SKM-1 (cell line): Measurements from ENCODE around the gene CEP95.

ENCODE experiments used
- DNase-seq: peaks from one replicate; lab custom pipeline; 2025; ENCODE audit not compliant: unreplicated experiment; lab: John Stamatoyannopoulos, UW

CEP95 gene

DNA sequence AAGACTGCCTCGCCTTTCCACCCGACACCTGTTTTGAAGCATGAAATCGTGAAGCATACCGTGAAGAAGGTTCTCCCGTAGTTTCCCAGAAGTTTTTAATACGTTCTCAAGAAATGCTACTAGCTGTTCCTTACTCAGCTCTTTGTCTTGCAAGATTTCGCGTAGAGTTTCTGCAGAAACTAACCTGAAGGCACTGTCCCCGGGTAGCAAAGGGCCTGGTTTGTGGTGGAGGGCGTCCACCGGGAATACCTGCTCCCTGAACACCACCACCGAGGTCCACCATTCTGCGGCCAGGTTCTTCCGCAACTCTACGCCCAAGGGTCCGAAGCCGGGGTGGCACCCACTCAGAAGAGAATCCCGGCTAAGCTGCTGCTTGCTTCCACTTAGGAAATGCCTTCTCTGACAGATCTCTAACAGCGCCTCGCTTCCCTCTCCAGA lies 10.4 kb upstream of the CEP95 start:
- DNase-seq, result no peak

DNA sequence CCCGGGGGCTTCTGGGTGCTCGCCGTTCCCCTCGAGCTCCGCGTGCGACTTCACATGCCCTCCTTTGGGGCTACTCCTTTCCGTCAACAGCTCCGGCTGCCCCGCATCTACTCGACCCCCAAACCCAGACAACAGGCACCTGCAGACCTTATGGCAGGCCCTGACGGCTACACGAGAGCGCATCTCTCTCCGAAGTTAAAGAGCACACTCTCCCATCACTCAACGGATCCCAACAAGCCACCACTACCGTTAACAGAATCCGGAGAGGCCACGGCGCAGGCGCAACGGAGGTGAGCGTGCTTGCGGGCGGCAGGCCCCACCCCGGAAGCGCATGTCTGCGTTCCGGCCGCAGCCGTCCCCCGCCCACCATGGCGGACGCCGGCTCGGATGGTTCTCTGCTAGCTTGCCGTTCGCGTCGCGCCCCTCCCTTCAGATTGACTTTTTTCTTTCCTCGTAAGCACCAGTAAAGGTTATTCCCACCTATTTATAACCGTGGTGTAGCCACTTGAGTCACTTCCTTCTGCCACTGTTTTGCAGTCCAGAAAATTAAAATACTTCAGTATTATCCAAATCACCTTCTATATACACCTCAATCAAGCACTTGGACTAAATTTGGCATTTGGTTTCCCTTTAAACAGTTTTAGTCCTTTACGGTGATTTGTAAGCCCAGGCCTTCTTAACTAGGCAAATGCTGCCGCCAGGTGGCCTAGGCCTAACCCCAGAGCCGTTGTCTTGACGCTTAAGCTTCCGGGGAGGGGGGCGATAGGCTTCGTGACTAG lies 9.8 kb upstream of the CEP95 start, which contains the start of gene POLG2:
Gene POLG2 (minus strand): TSS at position 269 of the 779 bp plus-strand sequence. CDS start 86 bp downstream, at position 183.
- DNase-seq, result peak; percentile 89

DNA sequence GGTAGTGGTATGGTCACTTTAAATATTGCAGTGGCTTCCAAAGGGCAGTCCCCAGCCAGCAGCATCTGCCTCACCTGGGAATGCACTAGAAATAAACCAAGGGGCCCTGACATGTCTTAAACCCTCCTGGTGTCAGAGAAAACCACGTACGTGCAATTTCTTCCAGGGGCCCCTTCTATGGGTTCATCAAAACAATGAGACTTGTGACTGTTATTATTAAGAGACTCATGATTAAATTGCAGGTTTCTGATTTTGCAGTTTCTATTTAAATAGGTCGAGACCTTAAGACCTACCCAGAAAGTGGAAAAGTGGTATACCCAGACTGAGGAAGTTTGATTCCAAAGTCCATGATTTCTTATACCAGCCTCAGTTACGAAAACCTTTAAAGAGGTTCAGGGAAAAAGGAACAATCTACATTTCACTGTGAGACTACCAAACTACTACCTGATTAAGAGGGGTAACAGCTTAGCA lies 9.2 kb upstream of the CEP95 start:
- DNase-seq, result no peak

DNA sequence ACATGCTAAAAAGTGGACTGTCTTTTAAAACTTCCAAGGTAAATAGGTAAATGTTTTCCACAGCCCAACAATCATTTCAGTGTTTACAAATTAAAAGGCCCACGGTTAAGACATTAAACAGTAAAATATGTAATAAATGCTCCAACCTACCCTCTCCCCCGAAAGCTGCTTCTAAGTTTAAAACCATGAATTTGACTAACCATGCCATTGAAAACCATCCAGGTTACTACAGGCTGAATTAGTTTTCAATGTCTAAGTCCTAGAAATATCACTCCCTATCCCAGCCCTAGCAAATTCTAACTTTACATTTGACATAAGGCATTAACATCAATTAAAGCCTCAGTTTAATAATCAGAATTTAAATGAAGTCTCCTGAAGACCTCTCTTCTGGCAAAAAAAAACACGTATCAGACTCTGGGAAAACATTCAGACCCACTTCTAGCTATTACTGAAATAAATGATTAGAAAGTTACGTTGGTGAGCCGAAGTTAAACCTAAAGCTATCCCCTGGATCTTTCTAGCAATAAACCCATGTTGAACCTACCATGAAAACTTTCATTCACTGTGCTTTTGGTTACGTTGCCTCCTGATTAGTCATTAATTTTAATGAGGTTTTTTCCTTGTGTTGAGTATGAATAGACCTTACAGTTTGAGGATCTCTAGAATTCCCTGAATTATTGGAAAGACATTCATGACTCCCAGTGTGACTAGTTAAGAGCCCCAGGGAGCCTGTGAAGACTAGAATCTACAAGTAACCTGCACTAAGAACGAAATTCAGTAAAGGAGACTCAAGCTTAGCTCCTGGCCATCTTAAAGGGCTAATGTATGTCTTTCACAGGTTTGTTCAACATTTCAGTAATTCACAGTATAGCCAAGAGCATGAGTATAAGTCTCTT lies 8.2 kb upstream of the CEP95 start:
- DNase-seq, result no peak

DNA sequence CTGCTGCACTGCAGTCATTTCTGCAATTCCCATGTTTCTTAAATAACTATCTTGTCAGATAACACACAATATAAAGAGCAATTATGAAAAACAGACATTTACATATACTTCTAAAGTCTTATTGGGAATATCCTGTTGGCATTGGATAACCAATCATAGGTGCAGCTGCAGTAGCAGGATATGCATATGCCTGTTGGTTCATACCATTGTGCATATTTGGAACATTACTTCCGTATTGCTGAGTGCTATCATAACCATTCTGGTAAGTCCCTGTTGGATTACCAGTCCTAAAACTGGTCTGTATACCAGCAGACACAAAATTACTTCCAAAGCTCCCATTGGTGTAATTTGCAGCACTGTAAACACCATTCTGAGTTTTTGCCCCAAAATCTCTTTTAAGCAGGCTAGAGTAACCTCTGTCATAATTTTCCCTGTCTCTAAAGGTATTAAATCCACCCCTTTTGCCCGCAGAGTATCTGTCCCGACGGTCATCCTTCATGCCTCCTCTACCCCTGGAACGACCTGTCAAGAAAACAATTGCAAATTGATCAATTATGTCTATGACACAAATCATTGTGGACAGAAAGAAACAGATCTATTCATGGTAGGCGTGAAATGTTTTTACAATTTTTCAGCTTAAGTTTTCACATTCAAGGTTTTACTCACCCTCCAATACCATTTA lies 6.8 kb upstream of the CEP95 start:
- DNase-seq, result no peak

DNA sequence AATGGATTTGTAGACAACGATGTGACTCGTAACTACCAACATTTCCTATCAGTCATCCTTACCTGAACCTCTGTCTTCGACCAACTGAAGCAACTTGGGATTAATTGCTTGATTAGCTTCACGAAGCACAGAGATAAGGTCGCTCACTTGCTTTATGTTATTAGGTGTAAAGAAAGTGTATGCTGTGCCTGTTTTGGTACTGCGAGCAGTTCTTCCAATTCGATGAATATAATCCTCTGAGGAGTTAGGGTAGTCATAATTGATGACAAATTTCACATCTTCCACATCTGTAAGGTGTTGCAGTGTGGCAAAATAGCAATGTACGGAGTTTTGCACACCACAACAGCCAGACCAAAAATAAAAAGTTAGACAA lies 6.3 kb upstream of the CEP95 start:
- no peak for DNase-seq

DNA sequence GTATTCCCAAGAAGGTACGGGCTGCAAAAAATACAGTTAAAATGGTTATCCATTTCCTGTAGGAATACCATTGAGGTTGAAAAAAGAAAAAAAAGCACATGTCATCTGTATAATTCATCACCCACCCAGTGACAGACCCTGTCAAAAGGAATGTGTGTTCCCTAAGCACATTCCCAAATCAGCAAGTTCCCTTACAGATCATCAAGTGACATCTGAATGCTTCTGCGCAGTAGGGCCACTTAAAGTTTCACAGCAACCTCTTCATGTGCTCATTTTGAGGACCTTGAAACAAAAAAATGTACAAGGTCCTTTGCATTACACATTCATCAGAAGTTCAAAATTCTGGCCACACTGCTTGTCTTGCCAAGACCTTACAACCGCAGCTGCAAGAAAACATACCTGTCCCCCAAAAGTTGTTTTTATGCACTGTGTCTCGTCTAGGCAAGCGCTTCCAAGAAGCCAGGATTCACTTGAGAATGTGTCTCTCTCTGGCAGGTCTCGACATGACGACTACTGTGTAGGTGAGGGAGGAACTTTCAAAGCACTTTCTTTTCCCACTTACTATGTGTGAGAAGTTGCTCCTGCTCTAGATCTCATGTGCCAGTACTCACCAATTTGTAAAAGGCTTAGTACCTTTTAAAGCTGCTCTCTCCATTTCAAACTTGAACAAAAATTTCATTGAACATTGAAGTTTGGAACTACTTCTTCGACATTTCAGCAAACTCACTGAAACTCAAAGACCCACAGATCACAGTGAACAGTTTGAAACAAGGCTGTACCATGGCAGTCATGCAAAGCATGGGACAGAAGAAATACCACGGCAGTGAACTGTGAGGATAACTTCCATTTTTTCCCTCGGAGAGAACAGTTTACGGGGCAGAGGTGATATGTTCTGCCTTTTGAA lies 5.7 kb upstream of the CEP95 start:
- no peak for DNase-seq

DNA sequence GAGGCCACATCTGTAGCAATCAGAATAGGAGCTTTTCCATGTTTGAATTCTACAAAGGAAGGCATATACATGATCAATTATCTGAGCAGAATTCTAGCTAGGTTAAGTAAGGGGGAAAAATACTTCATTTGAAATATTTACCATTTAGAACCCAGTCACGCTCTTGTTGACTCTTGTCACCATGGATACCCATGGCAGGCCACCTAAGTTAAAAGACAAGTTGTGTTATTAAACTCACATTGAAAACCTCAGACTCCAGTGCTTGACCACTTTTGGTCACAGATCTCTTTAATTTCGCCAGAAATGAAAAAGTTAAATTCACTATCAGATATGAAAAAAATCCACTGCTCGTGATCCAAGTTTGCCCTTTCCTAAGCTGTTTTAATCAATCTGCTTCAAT lies 4.8 kb upstream of the CEP95 start:
- DNase-seq, result no peak

DNA sequence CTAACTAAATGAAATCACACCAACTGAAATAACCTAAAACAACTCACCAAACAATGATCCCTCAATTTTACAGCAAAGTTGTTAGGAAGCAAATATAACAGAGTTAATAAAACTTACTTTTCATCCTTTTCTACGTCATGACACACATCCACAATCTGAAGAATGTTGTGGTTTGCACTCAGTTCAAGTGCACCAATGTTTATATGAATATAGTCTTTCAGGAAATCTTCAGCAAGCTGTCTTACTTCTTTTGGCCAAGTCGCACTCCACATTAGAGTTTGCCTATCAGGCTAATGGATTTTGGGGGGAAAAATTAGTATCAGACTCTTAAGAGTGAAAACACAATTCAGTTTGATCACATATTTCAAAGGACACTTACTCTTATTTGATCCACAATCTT lies 4.0 kb upstream of the CEP95 start:
- no peak for DNase-seq

DNA sequence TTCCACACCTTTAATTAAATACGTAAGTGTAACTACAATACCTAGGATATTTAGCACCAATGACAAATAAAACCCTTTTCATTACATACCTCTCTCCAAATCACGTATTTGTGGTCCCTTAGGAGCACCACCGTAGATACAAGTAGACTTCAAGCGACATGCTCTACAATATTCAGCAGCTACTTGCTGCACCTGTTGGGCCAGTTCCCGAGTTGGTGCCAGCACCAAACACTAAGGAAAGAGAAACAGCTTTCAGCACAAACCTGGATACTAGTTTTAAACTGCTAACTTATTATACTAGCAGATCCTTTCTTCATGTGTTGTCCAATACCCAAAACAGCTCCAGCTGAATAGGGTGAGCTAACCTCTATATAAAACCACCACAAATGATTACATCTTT lies 3.4 kb upstream of the CEP95 start:
- DNase-seq, result no peak

DNA sequence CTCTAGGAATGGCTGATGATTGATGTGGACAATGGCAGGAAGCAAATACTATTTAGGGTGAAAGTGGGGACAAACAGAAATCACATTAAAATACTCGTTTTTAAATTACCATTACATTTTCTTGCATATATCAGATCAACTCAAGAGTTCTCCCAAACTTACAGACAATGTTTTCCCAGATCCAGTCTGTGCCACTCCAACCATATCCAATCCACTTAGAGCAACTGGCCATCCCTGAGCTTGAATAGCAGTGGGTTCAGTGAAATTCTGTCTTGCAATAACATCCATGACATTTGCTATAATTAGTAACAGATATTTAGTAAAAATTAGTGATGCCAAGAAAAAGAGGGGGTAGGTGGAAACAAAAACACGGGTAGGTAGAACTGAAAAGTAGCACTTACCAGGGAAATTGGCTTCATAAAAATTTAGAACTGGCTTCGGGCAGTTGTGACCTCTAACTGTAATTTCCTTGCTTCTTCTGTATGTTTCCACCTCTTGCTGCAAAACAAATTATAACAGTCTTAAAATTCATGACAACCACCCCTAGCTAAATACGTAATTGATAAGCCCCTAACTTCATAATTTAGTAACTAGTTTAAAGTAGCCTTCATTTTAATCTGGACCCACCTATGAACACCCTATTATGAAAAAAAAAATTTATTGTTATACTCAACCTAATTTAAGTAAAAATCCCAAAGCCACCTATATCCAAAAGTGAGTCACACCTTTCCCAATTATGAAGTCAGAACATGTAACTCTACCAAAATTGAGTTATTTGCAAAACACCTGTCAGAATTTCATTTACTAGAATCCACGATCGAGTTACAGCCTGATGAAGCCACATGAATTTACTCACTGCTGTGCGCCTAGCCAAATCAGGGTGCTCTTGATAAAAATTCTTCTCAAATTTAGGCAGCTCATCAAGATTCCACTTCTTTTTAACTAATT lies 2.7 kb upstream of the CEP95 start:
- no peak for DNase-seq

DNA sequence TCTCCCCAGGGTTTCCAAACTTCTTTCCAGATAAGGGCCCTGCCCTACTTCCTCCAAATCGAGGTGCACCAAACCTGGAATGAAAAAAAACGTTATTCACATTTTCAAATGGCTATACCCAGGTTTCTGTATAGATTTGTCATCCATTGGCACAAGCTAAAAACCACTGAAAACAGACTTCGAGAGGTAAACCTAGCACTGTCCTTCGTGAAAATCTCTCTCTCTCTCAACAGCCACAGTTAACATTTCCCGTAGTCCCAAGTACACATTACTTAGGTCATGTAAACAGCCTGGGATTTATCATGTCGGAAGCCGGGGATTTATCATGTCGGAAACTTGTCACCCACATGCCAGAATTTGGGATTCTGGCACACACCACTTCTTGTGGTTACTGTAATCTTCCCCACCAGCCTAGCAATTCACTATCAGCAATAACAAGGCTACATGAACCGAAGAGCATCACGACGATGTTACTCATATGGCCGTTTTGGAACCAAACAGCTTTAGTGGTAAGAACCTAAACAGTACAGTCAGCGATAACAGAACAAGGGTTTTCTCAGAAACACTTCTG lies 1.9 kb upstream of the CEP95 start:
- no peak for DNase-seq

DNA sequence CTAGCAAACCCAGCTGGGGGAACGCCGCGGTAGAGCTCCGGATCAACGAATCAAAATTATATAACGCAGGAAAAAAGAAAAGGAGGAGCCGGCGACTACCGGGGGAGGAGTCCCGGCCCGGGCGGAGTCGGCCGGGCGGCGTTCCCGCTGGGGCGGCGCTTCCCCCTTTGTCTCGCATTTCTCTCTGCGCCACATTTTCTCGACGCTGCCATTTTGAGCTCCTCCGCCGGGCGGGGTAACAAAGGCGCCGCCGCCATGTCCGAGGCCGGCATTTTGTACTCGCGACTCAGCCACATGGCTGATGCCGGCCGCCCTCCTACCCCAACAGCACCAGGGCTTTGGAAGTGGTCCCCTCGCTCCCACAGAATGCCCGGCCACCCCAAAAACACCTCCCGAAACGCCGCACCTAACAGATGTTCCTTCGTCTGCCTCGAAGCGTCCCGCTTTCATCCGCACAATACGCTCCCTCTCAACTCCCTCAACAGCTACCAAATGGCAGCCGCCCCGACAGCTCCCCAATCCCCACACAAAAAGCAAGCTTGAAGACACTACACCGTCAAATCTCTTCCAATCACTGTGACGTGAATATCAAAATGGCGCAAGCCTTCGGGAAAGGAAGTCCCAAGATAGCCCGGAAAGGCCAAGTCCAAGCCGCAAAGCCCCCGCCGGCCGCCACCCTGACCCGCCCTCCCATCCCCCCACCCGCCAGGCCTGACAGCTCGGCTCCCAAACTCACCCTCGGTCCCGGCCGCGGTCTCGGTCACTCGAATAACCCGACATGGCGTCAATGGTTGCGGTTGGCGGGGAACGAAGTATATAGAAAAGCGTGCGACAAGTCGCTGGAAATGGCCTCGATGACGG lies 1.2 kb upstream of the CEP95 start:
- DNase-seq, result peak; percentile 43

DNA sequence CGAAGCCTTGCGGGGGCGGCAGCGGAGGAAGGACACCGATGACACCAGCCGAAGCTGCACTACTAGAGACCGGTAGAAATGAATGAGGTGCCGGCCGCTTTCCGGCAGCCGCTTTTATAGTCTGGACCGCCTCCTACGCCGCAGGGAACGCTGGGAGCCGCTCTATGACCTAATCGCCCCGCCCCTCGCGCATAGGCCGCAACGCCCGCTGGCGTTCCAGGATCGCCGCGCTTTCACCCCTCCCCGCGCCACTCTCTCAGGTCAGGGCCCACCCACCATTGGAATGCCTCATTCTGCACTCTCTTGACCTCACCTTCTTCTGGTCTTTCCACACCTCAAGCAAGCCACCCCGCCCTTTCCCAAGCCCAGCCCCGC lies 589 bp upstream of the CEP95 start, which contains the start of gene DDX5:
Gene DDX5 (minus strand): TSS at position 89 of the 375 bp plus-strand sequence. CDS start 170 bp downstream, outside the sequence.
- DNase-seq, result peak; percentile 97

DNA sequence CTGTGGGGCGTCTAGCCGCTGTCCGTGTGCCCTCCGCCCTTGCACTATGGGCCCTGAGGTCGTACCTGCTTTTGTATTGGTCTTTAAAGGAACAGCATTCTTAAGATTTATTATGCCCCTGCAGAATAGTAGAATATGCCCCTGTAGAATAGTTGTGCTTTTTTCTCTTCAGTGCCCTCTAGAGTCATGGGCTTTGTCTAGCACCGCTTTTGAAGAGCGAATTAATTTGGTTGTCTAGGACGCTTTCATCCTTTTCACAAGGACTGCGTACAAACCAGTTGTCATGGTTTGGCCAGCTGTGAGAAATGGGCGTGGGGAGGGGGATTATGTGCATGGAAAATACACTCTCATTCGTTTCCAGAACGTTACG lies 621 bp downstream of the CEP95 start:
- peak; percentile 57 for DNase-seq

DNA sequence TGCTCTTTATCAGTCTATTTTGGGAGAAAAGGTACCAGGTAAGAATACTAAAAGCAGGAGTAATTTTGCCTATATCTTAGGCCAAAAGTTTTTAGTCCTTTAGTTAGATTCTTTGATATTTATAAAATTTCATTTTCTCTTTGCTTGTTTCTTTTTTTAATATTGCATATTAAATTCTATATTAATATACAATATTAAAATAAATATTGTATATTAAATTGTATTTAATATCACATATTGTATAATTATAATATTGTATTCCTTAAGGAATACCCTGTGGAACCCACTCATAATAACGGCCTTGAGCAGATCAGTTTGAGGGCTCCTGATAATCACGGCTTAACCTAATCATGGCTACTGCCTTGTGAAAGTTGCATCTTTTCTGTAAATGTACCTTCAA lies 1.9 kb downstream of the CEP95 start:
- no peak for DNase-seq

DNA sequence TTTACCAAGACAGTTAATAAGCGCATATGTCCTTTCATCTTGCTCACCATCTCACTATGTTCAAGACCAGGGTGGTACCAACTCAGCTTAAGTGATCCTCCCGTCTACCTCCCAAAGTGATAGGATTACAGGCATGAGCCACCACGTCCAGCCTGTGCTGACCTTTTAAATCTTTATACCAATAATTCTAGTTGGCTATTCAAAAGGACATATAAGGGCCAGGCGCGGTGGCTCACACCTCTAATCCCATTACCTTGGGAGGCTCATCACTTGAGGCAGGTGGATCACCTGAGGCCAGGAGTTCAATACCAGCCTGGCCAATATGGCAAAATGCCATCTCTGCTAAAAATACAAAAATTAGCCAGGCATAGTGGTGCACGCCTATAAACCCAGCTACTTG lies 2.4 kb downstream of the CEP95 start:
- DNase-seq, result no peak

DNA sequence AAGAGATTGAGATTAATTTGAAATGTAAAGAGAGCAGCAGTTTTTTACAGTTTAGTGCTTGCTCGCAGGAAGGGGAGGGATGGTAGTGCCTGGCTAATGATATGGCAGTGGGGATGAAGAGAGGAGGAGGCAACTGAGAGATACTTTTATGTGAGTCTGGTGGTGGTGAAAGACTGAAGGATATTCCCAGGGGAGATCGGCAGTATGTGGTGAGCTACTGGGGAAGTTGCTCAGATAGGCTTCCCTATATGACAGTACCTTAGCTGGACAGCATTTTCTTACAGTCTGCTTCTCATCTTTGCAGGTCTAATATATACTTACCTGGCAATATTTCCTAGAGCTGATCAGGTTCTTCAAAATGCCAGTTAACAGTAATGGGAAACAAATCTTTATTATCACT lies 8.6 kb downstream of the CEP95 start:
- DNase-seq, result no peak
